Measurements from ENCODE around the gene ARID2.

GRCh38 chr12:45695035-45695434, 34.5 kb upstream of the ARID2 start:
- no peak for TF ChIP-seq CTCF (IDR thresholded peaks at IDR 0.05; ENCODE audit: insufficient read depth, low read length, poor library complexity, severe bottlenecking)
- no peak for TF ChIP-seq EZH2phosphoT487 (conservative IDR thresholded peaks at IDR 0.05; ENCODE audit: low read length)

All from SU-DHL-6 (cell line).